HepG2 (cell line): ENCODE measurements around the gene TBL3. TPM values are rescaled to one million over a fixed set of nuclear protein-coding genes. Genes with fewer than 3 reads are reported as not detected.

ENCODE experiments used
- ATAC-seq: fragments of 200-7000 bp; cut with Tn5 transposase; 3 replicates; pipeline ENCODE4 v1.9.1; 2020; ENCODE audit warnings: mild to moderate bottlenecking, moderate library complexity
- BruUV-seq: library from RNA; stranded (reverse); fragments of 400-500 nt; replicated peaks from 2 replicates; lab custom pipeline; 2021; lab: Mats Ljungman, UMichigan
- CTCF ChIA-PET: fragments of 300-600 bp; formaldehyde crosslinking; extraction: SDS; loops from one replicate; lab custom pipeline; 2021; ENCODE audit warnings: low total read pairs, inconsistent platforms, low intra/inter-chr PET ratio; lab: Yijun Ruan, JAX
- POLR2A ChIA-PET: fragments of 350-600 bp; sonication (Branson Sonifier 250); formaldehyde crosslinking; loops from one replicate; lab custom pipeline; 2020; ENCODE audit warnings: antibody characterized with exemption, inconsistent platforms; lab: Yijun Ruan, JAX
- DNase-seq: peaks from one replicate; pipeline ENCODE4 v3.0.0-alpha.2; 2015; ENCODE audit warnings: low spot score
- FAIRE-seq: peaks from 3 replicates; lab custom pipeline; 2011; peaks lifted over from hg19 to GRCh38; lab: Jason Lieb, UNC
- H2AFZ ChIP-seq: one replicate; pipeline ENCODE4 v1.6.1; 2011; ENCODE audit warnings: low read length, inconsistent platforms
- H3K27ac ChIP-seq: fragments of 300-600 bp; 3 replicates; pipeline ENCODE4 v1.8.0; 2011; ENCODE audit warnings: mixed run types, mild to moderate bottlenecking, mixed read lengths, low read length, inconsistent platforms; ENCODE audit not compliant: insufficient read depth; ENCODE audit errors: extremely low read length
- H3K27me3 ChIP-seq, 2 experiments: fragments of 200-600 bp in 1 of 2; 2 replicates in 1 of 2; 3 replicates in 1 of 2; pipeline versions ENCODE4 v1.6.0 to v1.8.0; 2011; ENCODE audit warnings: low read length in 2 of 2, mild to moderate bottlenecking in 2 of 2, moderate library complexity in 2 of 2, inconsistent platforms in 1 of 2; ENCODE audit not compliant: insufficient read depth in 2 of 2, control insufficient read depth in 1 of 2
- H3K36me3 ChIP-seq, 2 experiments: fragments of 200-600 bp in 1 of 2; replicated peaks in 1 of 2; 2 replicates in 1 of 2; 3 replicates in 1 of 2; pipeline versions ENCODE4 v1.5.1 to v1.8.0; 2011; ENCODE audit warnings: low read length in 2 of 2, inconsistent platforms in 1 of 2; ENCODE audit not compliant: insufficient read depth in 2 of 2, control insufficient read depth in 1 of 2
- H3K4me1 ChIP-seq: 2 replicates; pipeline ENCODE4 v1.5.1; 2012; ENCODE audit warnings: low read length, inconsistent platforms; ENCODE audit not compliant: insufficient read depth
- H3K4me2 ChIP-seq: 2 replicates; pipeline ENCODE4 v1.6.0; 2011; ENCODE audit warnings: low read depth, low read length, inconsistent platforms
- H3K4me3 ChIP-seq, 3 experiments: fragments of 200-600 bp in 1 of 3; sonication (generic), shearing (Covaris generic) in 1 of 3; replicated peaks in 1 of 3; 2 replicates each; pipeline ENCODE4 v1.5.1; 2011 to 2016; ENCODE audit warnings: low read length in 3 of 3, inconsistent platforms in 2 of 3, low read depth in 2 of 3, mild to moderate bottlenecking in 2 of 3, control low read depth in 1 of 3, mixed read lengths in 1 of 3; ENCODE audit not compliant: insufficient read depth in 1 of 3
- H3K79me2 ChIP-seq: one replicate; pipeline ENCODE4 v1.6.1; 2011; ENCODE audit warnings: low read length, inconsistent platforms; ENCODE audit not compliant: insufficient read depth
- H3K9ac ChIP-seq: 2 replicates; pipeline ENCODE4 v1.6.0; 2011; ENCODE audit warnings: mild to moderate bottlenecking, low read depth, low read length, inconsistent platforms; ENCODE audit not compliant: insufficient read depth
- H3K9me3 ChIP-seq: 2 replicates; pipeline ENCODE4 v1.5.1; 2012; ENCODE audit warnings: mild to moderate bottlenecking, low read length
- H4K20me1 ChIP-seq: 2 replicates; pipeline ENCODE4 v1.6.0; 2011; ENCODE audit warnings: inconsistent platforms, mild to moderate bottlenecking, low read length, moderate library complexity; ENCODE audit not compliant: insufficient read depth
- ATAD3A ChIP-seq: sonication (generic); formaldehyde crosslinking; IDR thresholded peaks from 2 replicates; pipeline ENCODE4 v1.4.0; 2020; ENCODE audit warnings: missing genetic modification reagents
- RELA ChIP-seq: sonication (generic); formaldehyde crosslinking; IDR thresholded peaks from 2 replicates; pipeline ENCODE4 v1.4.0; 2020; ENCODE audit warnings: missing genetic modification reagents
- ZNF225 ChIP-seq: sonication (generic); formaldehyde crosslinking; IDR thresholded peaks from 2 replicates; pipeline ENCODE4 v1.4.0; 2020; ENCODE audit warnings: mild to moderate bottlenecking, missing genetic modification reagents
- ZZZ3 ChIP-seq: sonication (generic); formaldehyde crosslinking; IDR thresholded peaks from 2 replicates; pipeline ENCODE4 v1.4.0; 2020; ENCODE audit warnings: missing genetic modification reagents, mild to moderate bottlenecking, borderline replicate concordance
- WGBS: methylation state at CpG from one replicate; pipeline ENCODE4 v1.1.6; 2017; ENCODE audit warnings: low lambda C conversion rate; 5-methylcytosine and 5-hydroxymethylcytosine counted together
- in situ Hi-C: cut with HindIII; loops from 2 replicates; pipeline ENCODE4 v1.10.0; 2017; ENCODE audit warnings: low pct_unique_long_range_greater_than_20kb; ENCODE audit not compliant: extremely low pct_ligation_motif_present
- intact Hi-C: fragments of 100-400 bp; cut with micrococcal nuclease; formaldehyde crosslinking; loops from one replicate; pipeline ENCODE4 v1.10.0; 2022; ENCODE audit not compliant: unreplicated experiment
- polyA plus RNA-seq, 8 experiments: library from polyadenylated mRNA; depleted of rRNA in 3 of 8; stranded (reverse) in 7 of 8; unstranded in 1 of 8; fragments of >200 nt; fragmentation: Illumina TruSeq in 4 of 8; extraction: Trizol in 4 of 8; gene quantifications; 2 replicates each; pipeline versions ENCODE4 v1.2.1 to v1.2.3, GENCODE V29; 2011 to 2016; ENCODE audit warnings: low read depth in 4 of 8, missing spikeins in 1 of 8, mixed read lengths in 1 of 8; ENCODE audit not compliant: insufficient read depth in 1 of 8
- total RNA-seq, 5 experiments: library from RNA; depleted of rRNA; stranded (reverse); fragments of >200 nt; fragmentation: Illumina TruSeq; extraction: Trizol; gene quantifications; 2 replicates each; pipeline ENCODE4 v1.2.3, GENCODE V29; 2016; ENCODE audit warnings: low read depth in 1 of 5
- TF ChIP-seq, protein P1 (sequence below), 2 experiments: IDR thresholded peaks; 2 replicates each; pipeline ENCODE4 v1.6.1; 2011 to 2012; ENCODE audit warnings: low read length in 2 of 2, borderline replicate concordance in 1 of 2, low read depth in 1 of 2, mild to moderate bottlenecking in 1 of 2, moderate library complexity in 1 of 2
- TF ChIP-seq, protein P2 (sequence below): sonication (generic); formaldehyde crosslinking; IDR thresholded peaks from 2 replicates; pipeline ENCODE4 v1.5.0; 2020; ENCODE audit warnings: mild to moderate bottlenecking, missing genetic modification reagents, moderate library complexity

The TBL3 gene
- total and polyA plus RNA-seq, 2 of the 13 experiments (the other 11 are each of a cell fraction or from before 2014, with no cell fraction given) = 16.8 to 38.0 TPM

DNA sequence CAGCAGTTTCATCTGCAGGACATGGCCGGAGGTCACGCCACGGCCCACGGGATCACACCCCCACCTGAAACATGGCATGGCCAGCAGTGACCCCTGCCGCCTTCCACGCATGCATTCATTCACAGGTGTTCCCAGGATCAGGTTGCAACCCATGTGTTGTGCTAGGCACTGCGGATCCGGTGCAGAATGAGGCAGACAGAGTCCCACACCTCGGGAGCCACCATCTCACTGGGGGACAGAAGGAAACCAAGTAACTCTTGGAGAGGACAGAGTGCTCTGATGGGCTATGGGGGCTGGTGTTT lies 24.5 kb upstream of the TBL3 start (continued):
- TF ChIP-seq, protein P1, sequence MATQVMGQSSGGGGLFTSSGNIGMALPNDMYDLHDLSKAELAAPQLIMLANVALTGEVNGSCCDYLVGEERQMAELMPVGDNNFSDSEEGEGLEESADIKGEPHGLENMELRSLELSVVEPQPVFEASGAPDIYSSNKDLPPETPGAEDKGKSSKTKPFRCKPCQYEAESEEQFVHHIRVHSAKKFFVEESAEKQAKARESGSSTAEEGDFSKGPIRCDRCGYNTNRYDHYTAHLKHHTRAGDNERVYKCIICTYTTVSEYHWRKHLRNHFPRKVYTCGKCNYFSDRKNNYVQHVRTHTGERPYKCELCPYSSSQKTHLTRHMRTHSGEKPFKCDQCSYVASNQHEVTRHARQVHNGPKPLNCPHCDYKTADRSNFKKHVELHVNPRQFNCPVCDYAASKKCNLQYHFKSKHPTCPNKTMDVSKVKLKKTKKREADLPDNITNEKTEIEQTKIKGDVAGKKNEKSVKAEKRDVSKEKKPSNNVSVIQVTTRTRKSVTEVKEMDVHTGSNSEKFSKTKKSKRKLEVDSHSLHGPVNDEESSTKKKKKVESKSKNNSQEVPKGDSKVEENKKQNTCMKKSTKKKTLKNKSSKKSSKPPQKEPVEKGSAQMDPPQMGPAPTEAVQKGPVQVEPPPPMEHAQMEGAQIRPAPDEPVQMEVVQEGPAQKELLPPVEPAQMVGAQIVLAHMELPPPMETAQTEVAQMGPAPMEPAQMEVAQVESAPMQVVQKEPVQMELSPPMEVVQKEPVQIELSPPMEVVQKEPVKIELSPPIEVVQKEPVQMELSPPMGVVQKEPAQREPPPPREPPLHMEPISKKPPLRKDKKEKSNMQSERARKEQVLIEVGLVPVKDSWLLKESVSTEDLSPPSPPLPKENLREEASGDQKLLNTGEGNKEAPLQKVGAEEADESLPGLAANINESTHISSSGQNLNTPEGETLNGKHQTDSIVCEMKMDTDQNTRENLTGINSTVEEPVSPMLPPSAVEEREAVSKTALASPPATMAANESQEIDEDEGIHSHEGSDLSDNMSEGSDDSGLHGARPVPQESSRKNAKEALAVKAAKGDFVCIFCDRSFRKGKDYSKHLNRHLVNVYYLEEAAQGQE (IDR thresholded peaks at IDR 0.05; ENCODE audit: borderline replicate concordance in 1 of 2, low read depth in 1 of 2, low read length in 2 of 2) = no peak
- TF ChIP-seq ZZZ3 = no peak
- no peak for TF ChIP-seq RELA (CRISPR knock-in tag)
- TF ChIP-seq, all 625 proteins: peak for 0

DNA sequence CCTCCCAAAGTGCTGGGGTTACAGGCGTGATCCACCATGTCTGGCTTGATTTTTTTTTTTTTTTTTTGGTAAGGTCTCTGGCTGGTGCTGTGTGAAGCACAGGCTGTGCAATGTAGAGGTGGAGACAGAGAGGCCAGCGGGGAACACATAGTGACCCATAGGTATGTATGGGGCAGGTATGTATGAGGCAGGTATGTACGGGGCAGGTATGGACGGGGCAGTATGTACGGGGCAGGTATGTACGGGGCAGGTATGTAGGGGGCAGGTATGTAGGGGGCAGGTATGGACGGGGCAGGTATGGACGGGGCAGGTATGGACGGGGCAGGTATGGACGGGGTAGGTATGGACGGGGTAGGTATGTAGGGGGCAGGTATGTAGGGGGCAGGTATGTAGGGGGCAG lies 22.3 kb upstream of the TBL3 start:
- CTCF ChIA-PET = no interaction called here
- intact Hi-C loops = no loop called here
- Histone ChIP-seq H2AFZ (no peak overlapping the region), H3K4me2 (no peak overlapping the region), H4K20me1 (no peaks in the 10 kb centered on the region), H3K27me3 (peaks cover 3 to 19% of the 10 kb centered on the region in 2 experiments; a peak in 4 of 5 replicates), H3K79me2 (no peaks in the 10 kb centered on the region), H3K36me3 (no peaks in the 10 kb centered on the region), H3K9ac (no peak overlapping the region), H3K27ac (no peak overlapping the region), H3K9me3 (no peaks in the 10 kb centered on the region), H3K4me1 (peaks cover 33% of the 10 kb centered on the region), H3K4me3 (no peak overlapping the region)
- in situ Hi-C loops = no loop called here
- DNase-seq (no peak), FAIRE-seq (no peak), ATAC-seq (no peak)
- no TSS peak for BruUV-seq
- POLR2A ChIA-PET = interaction anchor here (3.4 to 3.6 kb wide), 2 partner anchors 9 to 15 kb away, joined by 26 to 27 read pairs; partner anchors contain the start of gene RPS2
- TF ChIP-seq, protein P2, sequence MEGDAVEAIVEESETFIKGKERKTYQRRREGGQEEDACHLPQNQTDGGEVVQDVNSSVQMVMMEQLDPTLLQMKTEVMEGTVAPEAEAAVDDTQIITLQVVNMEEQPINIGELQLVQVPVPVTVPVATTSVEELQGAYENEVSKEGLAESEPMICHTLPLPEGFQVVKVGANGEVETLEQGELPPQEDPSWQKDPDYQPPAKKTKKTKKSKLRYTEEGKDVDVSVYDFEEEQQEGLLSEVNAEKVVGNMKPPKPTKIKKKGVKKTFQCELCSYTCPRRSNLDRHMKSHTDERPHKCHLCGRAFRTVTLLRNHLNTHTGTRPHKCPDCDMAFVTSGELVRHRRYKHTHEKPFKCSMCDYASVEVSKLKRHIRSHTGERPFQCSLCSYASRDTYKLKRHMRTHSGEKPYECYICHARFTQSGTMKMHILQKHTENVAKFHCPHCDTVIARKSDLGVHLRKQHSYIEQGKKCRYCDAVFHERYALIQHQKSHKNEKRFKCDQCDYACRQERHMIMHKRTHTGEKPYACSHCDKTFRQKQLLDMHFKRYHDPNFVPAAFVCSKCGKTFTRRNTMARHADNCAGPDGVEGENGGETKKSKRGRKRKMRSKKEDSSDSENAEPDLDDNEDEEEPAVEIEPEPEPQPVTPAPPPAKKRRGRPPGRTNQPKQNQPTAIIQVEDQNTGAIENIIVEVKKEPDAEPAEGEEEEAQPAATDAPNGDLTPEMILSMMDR (CRISPR knock-in tag) = no peak
- TF ChIP-seq ZNF225 (CRISPR knock-in tag) (no peak), ATAD3A (CRISPR knock-in tag) (no peak)
- WGBS = 77% methylated on average over 11 of the region's 11 CpGs
